KBM-7 (cell line): Measurements from ENCODE around the gene NAALADL2.

Source experiments
- DNase-seq: peaks from one replicate; pipeline ENCODE4 v3.0.0-alpha.2; 2015
- in situ Hi-C: fragments of 300-500 bp; cut with MboI; formaldehyde crosslinking; loops from 2 replicates; pipeline ENCODE4 v1.14.3; 2020; ENCODE audit warnings: low sequenced_read_pairs, low pct_unique_long_range_greater_than_20kb, mixed read lengths

NAALADL2 gene

GRCh38 chr3:174957551-174958001 lies 98.4 kb downstream of the NAALADL2 start:
- in situ Hi-C loops, result no loop called here
- no peak for DNase-seq

DNA sequence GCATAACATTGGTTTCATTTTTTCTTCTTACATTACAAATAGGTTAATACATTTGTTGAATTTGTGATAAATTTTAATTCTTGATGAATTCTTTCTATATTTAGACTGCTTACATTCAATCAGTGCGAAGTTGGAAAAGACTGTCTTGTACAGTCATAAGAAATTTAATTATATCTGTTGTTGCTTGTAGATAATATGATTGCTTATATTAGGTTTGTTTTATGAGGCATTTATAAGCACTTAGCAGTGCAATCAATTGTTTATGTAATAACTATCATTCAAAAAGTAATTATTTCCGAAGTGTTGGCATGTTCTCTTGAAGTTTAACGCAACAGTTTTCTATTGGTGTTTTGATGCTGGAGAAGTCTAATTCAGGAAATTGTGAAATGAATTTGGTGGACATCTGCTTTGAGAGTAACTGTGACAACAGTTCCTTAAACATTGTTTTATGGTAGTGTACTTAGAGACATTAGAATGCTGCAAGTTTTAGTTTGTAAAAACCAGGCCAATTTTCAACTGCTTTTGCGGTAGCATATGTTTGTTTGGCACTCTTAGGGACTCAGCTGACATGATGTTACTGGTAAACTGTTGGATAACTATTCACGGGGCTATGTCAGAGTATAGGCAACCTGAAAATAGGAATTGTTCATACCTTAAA lies 99.7 kb downstream of the NAALADL2 start:
- DNase-seq, result no peak
- in situ Hi-C loops, result no loop called here

DNA sequence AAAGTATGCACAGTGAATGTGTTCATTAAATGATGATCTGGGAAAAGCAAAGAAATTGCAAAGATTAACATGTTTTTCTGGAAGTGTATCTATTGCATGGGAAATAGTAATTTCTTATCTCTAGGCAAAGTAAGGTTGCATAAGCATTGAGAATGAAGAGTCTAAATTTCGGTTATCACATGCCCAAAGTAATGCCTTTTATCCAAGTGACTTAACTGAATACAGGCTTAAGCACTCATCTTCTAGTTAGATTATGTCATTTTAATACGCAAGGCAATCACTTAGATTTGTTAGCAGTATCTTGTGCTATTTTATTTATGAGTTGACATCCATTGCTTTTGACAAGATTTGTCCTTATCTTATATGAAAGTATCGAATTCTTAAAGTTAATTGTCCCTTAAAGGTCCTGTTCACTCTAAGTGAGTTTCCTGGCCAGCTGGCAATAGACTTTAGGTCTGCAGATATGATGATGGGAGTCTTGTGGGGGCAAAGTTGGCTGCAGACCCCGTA lies 100.5 kb downstream of the NAALADL2 start:
- in situ Hi-C loops, result no loop called here

GRCh38 chr3:174960898-174961297 lies 101.8 kb downstream of the NAALADL2 start:
- DNase-seq, result no peak
- in situ Hi-C loops, result no loop called here

More for the DNA sequence above, 100.5 kb downstream of the NAALADL2 start:
- no peak for DNase-seq

DNA sequence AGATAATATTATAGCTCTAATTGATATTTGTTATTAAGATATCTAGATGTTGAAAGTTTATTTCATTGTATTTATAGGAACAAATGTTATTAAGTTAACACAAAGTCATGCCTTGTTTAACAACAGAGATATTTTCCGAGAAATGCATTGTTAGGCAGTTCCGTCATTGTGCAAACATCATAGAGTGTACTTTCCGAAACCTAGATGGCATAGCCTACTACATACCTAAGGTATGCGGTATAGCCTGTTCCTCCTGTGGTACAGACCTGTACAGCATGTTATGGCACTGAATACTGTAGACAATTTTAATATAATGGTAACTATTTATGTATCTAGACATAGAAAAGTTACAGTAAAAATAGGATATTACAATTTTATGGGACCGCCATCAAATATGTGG lies 114.3 kb downstream of the NAALADL2 start:
- DNase-seq, result no peak
- in situ Hi-C loops, result no loop called here

- in situ Hi-C loops, result no loop called here
- DNase-seq, result no peak
These were observed 127.6 kb downstream of the NAALADL2 start for GRCh38 chr3:174986685-174987084.

DNA sequence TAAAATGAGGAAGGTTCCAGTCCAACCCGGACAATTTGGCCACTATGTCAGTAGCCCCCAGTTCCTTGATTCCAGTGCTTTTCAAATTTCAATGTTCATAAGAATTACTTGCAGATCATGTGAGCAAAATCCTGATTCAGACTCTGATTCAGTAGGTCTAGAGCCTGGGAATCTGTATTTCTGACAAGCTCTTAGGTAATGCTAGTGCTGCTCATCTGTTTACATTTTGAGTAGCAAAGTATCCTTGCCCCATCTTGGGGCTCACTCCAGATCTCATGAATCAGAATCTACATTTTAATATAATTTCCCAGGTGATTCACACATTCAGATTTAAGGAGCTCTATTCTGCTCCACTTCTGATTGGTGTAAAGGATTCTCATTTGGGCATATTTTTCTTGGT lies 142.0 kb downstream of the NAALADL2 start:
- in situ Hi-C loops, result no loop called here
- no peak for DNase-seq

- no peak for DNase-seq
- in situ Hi-C loops, result no loop called here
These were observed 143.6 kb downstream of the NAALADL2 start for GRCh38 chr3:175002732-175003143.

GRCh38 chr3:175003590-175003989 lies 144.5 kb downstream of the NAALADL2 start:
- in situ Hi-C loops, result no loop called here
- DNase-seq, result no peak

DNA sequence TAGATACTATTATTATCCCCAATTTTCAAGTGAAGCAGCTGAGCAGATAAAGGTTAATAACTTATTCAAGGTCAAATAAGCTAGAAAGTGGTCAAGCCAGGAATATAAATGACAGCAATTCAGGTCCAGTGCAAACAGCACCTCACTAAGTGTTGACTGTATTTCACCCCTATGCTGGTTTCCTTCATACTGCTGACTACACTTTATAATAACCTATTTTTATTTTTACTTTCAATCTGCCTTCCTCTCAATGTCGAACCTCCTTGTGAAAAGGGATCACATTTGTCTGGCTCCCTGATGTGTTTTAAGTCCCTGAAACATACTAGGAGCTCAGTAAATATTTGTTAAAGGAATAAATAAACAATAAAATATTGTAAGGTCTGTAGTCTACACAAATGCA lies 146.1 kb downstream of the NAALADL2 start:
- in situ Hi-C loops, result no loop called here
- no peak for DNase-seq

DNA sequence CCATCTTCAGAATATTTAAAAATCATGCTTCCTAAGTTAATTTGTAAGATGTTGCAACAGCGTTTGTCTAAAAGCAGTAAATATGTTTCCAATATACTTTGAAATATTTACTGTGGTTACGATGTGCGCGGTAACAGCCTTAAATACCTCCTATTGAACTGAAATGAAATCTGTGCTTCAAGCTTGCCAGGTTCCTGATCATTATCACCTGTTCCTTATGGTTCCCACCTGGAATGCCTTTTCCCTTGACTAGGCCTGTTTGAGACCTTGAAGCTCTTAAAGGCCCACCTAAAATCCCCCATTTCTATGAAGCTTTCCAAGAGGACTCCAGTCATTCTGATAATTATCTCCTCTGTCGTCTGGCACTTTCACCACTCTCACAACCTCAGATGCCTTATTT lies 146.7 kb downstream of the NAALADL2 start:
- no peak for DNase-seq

GRCh38 chr3:175007306-175007705 lies 148.2 kb downstream of the NAALADL2 start:
- no peak for DNase-seq

More for the DNA sequence above, 146.7 kb downstream of the NAALADL2 start:
- in situ Hi-C loops, result no loop called here

DNA sequence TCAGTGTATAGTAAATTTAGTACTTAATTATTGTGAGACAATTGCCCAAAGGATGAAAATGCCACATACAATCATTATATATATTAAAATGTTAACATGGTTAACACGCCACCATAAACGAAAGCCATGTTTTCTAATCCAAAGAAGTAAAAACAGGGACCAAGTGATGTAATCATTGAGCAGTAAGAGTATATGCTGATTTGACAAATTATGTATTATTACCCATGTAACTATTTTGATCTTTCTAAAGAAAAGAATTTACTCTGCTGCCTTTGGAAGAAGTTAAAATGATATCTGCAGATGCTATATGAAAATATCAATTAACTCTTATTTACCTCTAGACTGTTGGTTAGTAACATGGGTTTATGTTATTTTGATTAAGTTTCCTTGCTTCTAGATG lies 150.2 kb downstream of the NAALADL2 start:
- in situ Hi-C loops, result no loop called here
- DNase-seq, result no peak

More at GRCh38 chr3:175007306-175007705, 148.2 kb downstream of the NAALADL2 start:
- in situ Hi-C loops, result no loop called here

DNA sequence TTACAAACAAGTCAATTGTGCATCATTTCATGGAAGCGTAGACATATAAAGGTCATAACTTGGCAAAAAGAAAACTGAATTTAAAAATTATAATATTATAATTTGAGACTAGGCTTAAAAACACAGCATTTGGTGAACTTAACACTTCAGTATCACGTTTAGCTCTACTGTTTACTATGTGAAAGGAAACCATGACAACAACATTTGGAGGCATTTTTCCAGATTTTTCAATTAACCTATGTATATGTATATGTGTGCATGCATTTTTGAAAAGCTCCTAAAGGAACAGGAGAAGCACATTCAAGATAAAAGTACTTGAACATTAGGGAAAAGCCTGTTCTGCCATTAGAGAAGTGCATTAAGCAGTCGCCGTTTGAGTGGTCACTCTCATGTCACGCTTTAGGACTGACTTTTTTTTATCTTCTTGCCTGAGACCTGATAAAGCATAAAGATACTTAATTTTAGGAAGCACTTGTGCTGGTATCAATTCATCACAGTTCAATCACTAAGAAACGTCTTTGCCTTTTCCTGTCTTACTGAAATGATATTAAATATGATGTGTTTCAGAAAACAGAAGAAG lies 156.0 kb downstream of the NAALADL2 start:
- in situ Hi-C loops, result no loop called here
- no peak for DNase-seq

GRCh38 chr3:175018946-175019727 lies 160.0 kb downstream of the NAALADL2 start:
- DNase-seq, result no peak
- in situ Hi-C loops, result no loop called here

- in situ Hi-C loops, result no loop called here
- DNase-seq, result no peak
These were observed 161.0 kb downstream of the NAALADL2 start for GRCh38 chr3:175020101-175020500.

DNA sequence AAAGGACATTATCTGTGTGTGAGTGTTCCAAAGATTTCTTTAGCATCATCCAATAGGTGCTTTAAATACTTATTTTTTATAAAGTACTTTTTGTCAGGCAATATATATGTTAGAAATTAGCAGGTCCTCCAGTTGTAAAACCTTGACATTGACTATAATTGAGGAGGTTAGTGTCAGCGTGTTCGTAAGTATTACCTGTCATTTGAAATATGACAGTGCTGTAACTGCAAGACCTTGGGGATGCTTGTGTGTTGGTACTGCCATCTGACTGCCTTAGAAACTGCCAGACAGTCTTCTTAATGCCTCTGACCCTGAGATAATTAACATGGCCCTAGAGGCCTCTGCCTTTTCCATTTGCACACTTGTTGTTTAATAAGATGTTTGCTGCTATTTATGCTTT lies 170.7 kb downstream of the NAALADL2 start:
- in situ Hi-C loops, result no loop called here
- no peak for DNase-seq

- in situ Hi-C loops, result no loop called here
- no peak for DNase-seq
These were observed 180.7 kb downstream of the NAALADL2 start for GRCh38 chr3:175039875-175040274.

DNA sequence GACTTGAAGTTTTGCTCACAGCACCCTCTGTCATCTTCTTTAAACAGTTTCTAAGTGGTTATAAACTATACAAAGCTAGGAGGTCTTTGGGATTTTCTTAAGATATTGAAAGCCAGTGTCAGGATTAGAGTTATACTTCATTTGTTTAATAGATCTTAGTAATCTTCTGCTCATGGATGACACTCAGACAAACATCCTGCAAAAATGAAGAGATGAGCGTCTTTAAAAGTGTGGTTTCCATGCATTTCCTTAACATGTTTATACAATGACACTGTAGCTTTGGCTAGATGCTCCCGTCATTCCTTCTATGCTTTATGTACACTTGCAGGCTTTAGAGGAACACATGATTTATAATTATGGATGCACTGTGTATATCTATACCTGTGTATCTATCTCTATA lies 182.2 kb downstream of the NAALADL2 start:
- in situ Hi-C loops, result no loop called here
- DNase-seq, result no peak

- no peak for DNase-seq
- in situ Hi-C loops, result no loop called here
These were observed 187.5 kb downstream of the NAALADL2 start for GRCh38 chr3:175046601-175047000.
